ENCODE data around the gene EFTUD2. TPM values are rescaled to one million over a fixed set of nuclear protein-coding genes. Genes with fewer than 3 reads are reported as not detected.

Gene EFTUD2
- total RNA-seq: 70.1 and 96.8 TPM in 2 replicates

GRCh38 chr17:44899074-44899782 lies at the start of gene EFTUD2:
EFTUD2 (minus strand) TSS chr17:44899445; CDS start chr17:44894521, 4,924 bp downstream.

DNA sequence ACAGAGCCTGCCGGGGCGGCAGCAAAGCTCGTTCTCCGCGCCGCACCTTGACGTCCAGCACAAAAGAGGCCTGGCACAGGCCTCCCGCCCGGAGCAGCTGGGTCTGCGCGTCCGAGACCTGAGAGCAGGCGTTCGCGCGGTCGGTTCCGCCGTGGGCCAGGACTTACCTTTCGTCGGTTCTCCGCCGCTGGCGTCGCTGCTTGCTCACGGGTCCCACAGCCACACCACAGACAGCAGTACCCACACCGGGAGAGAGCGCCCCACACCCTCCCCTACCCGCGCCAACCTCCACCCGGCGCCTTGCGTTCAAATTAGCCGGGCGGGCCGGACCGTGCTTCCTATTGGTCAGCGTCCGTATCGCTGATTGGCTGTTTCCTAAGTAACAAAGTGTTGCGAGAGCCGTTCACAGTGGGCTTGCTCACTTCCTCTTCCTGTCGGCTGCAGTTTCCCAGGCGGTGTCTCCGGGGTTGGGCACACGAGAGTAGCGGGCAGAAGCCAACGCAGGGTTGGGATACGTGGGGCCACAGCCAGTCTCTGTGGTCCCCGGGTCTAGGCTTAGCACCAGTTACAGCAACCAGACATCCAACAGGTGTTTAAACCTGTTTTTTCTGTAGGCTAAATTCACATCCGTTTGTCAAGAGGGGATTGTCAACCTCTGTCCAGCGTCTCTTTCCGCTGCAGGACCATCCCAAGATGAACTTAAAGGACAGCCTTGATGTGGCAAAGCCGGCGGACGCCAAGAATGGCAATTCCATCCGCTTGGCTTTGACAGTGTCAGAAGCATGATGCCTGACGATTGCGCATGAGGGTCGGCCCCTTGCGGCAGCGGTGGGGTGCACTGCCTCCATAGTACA lies 48.4 kb upstream of the EFTUD2 start, which contains the start of gene KIF18B:
Gene KIF18B, minus strand, starts transcription at position 313 of the 854 bp plus-strand sequence. CDS start 11,429 bp downstream, outside the sequence.

DNA sequence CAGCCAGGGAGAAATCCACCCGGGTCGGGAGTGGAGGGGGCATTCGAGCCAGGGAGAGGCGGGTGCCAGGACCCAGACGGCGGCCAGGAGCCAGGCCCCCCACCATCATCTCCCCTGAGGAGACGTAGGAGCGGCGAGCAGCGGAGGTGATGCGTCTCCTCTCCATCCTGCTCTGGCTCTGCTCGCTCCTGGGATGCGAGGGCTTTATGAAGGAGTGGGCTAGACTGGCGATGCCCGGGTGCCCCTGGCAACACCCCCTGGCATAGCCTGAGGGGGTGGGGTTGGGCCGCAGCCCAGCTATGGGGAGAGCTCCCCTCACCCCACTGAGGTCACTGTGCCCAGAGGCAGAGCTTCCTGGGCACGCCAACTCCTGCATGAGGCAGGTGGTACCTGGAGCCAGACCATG lies 16.1 kb upstream of the EFTUD2 start, which contains the start of gene GFAP:
Gene GFAP, minus strand, starts transcription at position 180 of the 406 bp plus-strand sequence. Its CDS starts 14 bp downstream, at position 166.

DNA sequence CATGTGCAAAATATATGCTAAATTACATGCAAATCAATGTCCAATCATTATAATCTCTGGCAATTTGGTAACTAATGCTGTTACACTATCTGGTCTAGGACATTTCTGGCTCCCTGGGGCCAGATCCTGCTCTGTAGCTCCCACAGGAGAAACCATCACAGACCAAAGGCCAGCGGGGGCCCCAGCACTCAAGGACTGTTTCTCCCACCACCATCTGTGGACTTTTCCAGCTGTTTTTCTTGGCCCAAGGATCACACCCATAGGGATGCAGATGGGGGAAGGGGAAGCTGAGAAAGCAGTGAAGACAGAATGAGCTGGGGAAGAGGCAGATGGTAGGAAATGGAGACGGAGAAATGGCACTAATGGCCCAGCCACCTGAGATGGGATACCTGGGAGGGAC lies 51.7 kb downstream of the EFTUD2 start, which contains the start of gene HIGD1B:
Gene HIGD1B, plus strand, starts transcription at position 298 of the 400 bp plus-strand sequence. CDS start 270 bp downstream, outside the sequence.

GRCh38 chr17:44829523-44830358 lies 69.5 kb downstream of the EFTUD2 start, which contains the start of gene GJC1:
GJC1 (minus strand) TSS chr17:44830287; CDS start chr17:44805817, 24,470 bp downstream.

Other genes starting within 250 kb of the EFTUD2 start
- 0.63 and 3.4 TPM in 2 replicates for gene MEIOC, start 243.0 kb downstream of the EFTUD2 start, total RNA-seq
- gene CCDC43, start 209.7 kb downstream of the EFTUD2 start, total RNA-seq: 9.8 and 14.8 TPM in 2 replicates
- gene DBF4B, start 190.8 kb downstream of the EFTUD2 start, total RNA-seq: 3.0 and 16.0 TPM in 2 replicates
- gene ADAM11, start 140.5 kb downstream of the EFTUD2 start, total RNA-seq: 0.16 and 0.51 TPM in 2 replicates
- 21.4 and 28.4 TPM in 2 replicates for gene GJC1, start 69.2 kb downstream of the EFTUD2 start, total RNA-seq
- not detected in 2 replicates for gene HIGD1B, start 51.6 kb downstream of the EFTUD2 start, total RNA-seq
- 0.38 and 0.49 TPM in 2 replicates for gene GFAP, start 16.1 kb upstream of the EFTUD2 start, total RNA-seq
- 2.4 and 35.8 TPM in 2 replicates for gene KIF18B, start 48.3 kb upstream of the EFTUD2 start, total RNA-seq
- 2.2 TPM in 1 of 2 replicates, not detected in the other for gene C1QL1, start 68.9 kb upstream of the EFTUD2 start, total RNA-seq
- gene DCAKD, start 152.2 kb upstream of the EFTUD2 start, total RNA-seq: 42.5 and 77.6 TPM in 2 replicates
- gene NMT1, start 161.9 kb upstream of the EFTUD2 start, total RNA-seq: 66.0 and 69.9 TPM in 2 replicates
- gene PLCD3, start 233.1 kb upstream of the EFTUD2 start, total RNA-seq: 74.5 and 178 TPM in 2 replicates
- 2.9 and 10.6 TPM in 2 replicates for gene ACBD4, start 236.2 kb upstream of the EFTUD2 start, total RNA-seq
- 9.6 and 14.8 TPM in 2 replicates for gene HEXIM1, start 249.0 kb upstream of the EFTUD2 start, total RNA-seq